HG03135 (cell line): ENCODE results near the gene LARGE1.

Source experiments
- ATAC-seq: cut with Tn5 transposase; IDR thresholded peaks from one replicate; pipeline ENCODE4 v1.9.1; 2021; ENCODE audit warnings: mild to moderate bottlenecking, moderate library complexity; ENCODE audit not compliant: unreplicated experiment

Gene LARGE1

DNA sequence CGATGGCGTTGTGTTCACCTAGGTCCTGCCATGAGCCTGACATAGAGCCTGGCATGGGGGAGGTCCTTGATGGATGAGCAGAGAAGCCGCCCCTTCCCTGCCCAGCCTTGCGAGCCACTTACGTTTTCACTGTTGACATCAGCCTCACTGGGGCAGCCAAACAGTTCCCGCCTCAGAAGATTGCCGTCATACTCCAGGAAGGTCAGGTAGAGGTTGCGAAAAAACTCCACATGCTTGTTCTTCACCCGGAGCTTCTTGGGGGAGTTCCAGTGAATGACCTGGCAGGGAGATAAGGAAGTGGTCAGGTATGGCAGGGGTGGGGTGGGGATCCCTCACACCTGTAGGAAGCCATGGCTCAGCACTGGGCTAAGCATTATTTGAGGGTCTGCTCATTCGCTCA is 582.8 kb downstream of the LARGE1 start:
- no peak for ATAC-seq

DNA sequence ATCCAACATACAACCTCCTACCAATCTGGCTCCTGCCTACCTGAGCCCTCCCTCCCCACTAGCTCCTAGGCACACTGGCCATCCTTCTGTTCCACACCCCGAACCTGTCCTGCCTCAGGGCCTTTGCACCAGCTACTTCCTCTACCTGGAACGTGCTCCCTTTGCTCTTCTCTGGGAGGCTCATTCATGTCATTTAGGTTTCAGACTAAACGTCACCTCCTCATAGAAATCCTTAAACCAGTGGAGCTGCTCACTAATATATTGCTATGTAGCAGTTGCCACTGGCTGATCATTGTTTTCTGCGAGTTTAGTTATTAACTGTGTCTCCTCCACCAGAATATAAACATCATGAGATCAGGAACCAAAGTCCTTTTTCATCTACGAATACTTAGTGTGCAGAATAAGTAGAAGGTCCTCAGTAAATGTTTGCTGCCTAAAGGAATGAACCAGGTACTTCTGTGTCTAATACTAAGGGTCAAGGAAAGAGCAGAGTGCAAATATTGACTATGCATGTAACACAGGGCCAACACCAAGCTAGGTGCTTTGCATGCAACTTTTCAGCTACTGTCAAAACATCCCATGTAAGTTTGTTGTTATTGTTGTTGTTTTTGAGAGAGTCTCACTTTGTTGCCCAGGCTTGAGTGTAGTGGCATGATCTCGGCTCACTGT is 584.5 kb downstream of the LARGE1 start:
- ATAC-seq = no peak

DNA sequence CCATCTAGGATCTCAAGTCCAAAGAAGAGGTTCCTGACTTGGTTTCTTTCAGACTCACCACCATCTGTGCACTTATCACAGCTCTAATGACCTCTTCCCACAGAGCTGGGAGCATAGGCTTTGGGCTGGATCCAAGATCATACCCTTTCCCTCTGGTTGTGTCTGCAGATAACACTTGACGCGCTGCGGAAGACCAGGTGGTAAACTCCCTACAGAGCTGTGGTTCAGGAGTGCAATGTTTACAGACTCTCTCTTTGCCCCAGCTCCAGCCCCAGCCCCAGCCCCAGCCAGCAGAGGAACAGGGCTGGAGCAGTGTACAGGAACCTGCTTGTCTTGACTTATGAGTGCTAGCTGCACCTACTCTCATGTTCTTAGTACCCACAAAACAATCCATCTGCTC is 587.7 kb downstream of the LARGE1 start:
- ATAC-seq = no peak

DNA sequence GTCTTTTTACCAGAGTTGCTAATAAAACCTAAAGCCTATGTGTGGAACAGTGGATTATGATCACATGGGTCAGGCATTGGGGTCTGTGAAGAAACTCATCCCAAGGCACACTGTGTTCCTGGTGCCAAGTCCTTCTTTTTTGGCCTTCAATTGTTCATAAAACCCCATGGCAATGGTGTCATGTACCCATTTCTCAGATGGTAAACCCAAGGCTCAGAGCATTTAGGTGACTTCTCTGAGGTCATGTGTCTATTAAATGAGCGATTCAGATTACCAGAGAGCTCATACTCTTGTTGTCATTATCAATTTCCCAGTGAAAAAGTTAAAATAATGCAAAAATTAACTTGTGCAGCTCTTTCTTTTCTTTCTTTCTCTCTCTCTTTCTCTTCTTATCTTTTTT is 589.3 kb downstream of the LARGE1 start:
- no peak for ATAC-seq

DNA sequence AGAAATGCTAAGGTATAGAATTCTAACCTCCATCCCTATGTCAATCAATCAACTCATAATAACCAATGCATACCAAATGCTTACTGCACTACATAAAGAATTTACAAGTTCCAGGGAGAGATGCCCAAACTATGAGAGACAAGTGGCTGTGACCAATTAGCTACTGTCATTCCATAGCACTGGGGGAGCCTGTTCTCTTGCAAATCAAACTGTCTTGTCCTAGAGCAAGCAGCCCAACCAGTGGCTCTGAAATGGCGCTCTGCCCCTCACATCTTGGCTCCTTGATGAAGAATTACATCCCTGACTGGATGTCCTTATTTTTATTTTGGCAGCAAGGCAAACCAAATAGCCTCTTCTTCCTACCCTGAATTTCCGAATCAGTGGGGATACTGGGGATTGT is 589.7 kb downstream of the LARGE1 start:
- ATAC-seq = no peak

DNA sequence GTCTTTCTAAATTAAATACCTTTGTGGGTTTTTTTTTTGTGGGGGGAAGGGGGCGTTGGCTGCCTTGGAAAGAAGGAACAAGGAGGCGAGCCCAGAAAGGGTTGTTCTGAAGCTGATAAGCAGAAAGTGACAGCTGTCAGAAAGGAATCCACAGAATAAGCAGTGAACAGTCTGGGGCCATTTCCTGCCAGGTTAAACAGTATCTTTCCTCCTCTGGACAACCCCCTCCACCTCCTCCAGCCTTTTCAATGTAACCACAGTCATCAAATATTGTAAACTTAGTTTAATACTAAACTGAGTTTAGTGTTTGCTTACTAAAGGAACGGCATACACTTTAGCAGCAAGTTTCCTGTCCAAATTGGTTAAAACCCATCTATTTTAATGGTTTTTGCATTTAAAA is 590.9 kb downstream of the LARGE1 start:
- no peak for ATAC-seq

DNA sequence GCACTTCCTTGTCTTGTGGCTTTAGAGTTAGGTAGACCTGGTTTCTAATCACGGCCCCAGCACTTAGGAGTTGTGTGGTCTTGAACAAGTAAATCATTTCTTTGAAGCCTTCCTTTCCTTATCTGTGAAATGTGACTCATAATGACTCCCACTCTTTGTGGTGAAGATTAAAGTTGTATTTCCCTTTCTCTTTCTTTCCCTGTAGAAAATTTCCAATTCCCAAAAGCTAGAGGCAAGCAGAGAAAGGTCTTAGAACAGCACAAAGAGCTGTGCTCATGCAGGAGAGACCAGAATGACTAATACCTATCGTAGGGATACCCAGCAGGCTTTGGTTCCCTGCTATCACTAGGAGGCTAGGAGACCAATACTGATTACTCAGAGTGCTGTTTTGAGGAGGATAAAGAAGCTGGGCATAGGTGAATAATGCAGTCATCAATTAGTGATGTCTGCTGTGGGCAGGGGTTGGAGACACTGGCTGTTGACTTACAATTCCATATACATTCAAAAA is 591.4 kb downstream of the LARGE1 start:
- no peak for ATAC-seq

DNA sequence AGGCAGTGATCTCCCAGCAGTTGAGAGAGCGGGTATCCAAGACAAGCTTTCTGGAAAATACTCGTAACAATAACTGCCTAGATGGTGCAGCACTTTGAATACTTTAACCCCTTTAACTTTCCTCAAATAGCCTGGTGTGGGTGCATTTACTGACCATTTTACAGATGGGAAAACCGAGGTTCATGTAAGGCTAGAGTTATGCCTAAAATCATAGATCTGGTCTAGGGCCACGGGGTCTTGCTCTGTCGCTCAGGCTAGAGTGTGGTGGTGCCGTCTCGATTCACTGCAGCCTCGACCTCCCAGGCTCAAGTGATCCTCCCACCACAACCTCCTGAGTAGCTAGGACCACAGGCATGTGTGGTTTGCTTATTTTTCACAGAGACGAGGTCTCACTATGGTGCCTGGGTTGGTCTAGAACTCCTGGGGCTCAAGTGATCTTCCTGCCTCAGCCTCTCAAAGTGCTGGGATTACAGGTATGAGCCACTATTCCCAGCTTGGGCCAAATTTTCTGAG is 592.9 kb downstream of the LARGE1 start:
- ATAC-seq = no peak

DNA sequence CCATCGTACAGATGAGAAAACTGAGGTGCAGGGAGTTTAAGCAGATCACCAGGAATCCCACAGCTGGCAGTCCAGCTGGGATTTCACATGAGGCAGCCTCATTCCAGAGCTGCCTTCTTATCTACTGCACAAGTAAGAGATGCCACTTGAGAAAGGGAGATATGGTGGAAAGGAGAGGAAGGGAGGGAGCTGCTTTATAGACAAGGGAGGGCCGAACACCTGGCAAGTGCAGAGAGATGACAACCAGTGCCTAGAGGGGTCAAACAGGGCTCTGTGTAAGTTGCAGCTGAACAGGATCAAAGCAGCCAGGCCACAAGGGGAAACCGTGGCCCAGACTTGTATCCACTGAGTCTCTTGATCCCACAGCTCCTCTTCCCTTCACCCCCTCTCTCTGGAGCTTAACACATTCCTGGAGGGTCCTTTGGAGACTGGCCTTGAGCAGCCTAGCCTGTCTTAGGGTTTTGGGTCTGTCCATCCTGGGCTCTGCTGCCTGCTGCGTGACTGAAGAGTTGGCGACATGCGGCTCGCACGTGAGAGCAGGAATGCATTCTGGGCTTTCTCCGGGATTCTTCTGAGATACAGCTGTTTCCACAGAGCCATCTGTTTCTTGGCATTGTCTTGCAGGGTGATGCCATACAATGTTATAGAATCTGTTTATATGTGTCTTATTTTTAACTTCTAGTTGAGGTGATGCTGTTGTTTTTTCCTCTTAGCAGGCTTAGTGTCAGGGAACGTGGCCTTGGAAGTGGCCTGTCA is 593.6 kb downstream of the LARGE1 start:
- ATAC-seq = no peak

DNA sequence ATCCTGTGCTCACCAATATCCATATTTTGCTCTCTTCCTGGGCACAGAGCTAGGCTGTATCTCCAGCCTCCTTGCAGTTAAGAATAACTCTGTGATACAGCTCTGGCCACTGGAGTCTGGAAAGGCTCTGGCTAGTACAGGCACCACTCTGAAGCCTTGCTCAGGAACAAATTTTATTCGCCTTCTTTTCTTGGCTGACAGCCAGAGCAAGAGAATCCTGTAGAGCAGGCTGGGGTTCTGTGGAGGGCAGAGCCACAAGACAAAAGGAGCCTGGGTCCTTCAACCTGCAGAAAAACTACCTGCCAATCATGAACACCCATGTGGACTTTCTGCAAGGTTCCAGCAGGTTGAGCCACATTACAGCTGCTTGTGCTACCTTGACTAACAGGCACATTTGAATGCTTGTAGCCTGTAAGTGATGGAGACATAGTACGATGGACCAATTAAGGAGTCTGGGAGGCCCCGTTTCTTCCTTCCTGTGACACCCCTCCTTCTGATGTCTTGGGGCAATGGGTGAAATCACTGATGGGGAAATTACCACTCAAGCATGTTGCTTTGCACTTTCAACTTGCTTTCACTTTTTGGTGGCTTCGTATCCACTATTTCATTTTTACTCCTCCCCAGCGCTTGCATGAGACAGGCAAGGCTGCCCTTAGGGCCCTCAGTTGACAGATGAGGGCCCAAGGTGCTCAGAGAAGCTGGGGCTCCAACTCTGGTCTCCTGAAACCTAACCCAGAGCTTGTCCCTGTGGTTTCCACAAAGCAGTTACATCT is 594.9 kb downstream of the LARGE1 start:
- ATAC-seq = no peak

DNA sequence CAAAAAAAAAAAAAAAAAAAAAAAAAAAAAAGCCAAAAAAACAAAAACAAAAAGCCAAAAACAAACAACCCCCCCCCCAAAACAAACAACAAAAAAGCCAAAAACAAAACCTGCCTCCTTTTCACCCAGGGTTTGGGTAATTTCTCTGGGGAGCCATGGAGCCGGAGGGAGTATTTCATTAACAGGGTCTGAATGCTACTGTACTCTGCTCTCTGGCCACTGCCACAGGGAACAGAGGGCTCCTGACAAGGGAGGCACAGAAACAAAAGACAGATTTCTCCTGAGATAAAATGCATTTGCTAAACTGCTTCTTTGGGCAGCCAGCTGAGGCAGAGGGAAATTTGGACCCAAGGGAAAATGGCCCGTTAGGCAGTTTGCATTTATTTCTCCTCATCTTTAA is 596.0 kb downstream of the LARGE1 start:
- ATAC-seq = no peak

DNA sequence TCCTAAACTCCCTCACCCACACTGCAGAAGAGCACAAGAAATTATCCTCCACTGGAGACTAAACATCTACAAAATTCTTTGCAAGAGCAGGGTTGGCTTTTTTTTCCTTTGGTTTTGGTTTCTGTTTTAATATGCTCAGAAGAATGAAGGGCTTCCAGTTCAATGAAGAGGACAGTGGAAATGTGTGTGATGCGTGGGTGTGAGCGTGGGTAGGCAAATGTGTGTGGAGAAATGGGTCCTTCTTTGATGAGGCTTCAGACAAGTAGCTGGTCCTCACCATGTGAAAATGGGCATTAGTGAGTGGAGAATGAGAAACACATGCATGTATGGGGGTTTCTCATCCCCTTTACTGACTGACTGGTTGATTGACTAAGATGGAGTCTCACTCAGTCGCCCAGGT is 598.8 kb downstream of the LARGE1 start:
- no peak for ATAC-seq

DNA sequence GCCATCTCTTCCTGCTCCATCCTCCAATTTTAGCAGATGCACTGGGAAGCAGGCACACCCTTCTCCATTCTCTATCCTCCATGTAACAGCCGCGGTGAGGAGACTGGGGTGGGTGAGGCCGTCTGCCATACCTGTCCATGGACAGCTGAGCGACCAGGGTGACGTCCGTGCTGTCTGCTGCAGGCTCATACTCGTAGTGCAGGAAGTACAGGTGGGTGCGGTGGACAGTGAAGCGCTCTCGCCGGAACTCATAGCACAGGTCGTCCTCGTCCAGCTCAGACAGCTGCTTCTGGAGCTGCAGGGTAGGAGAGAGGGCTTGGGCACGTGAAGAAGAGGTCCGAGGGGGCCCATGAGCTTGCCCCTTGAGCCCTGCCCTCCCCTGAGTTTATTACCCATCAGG is 604.3 kb downstream of the LARGE1 start:
- ATAC-seq = no peak

DNA sequence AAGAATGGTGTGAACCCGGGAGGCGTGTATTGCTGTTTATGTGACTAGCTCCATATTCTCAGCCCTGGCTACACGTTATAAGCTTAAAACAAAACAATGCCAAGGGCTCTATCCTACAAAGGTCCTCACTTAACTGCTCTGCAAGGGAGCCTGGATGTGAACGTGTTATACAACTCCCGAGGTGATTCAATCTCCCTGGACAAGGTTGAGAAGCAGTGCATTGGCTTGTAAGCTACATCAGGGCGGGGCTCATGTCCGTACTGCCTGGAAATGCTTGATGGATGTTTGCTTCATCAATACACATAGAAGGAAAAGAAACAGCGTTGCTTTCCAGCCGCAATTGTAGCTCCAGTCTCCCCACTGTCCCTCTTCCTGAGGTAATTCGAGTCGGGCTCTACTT is 605.2 kb downstream of the LARGE1 start:
- no peak for ATAC-seq

DNA sequence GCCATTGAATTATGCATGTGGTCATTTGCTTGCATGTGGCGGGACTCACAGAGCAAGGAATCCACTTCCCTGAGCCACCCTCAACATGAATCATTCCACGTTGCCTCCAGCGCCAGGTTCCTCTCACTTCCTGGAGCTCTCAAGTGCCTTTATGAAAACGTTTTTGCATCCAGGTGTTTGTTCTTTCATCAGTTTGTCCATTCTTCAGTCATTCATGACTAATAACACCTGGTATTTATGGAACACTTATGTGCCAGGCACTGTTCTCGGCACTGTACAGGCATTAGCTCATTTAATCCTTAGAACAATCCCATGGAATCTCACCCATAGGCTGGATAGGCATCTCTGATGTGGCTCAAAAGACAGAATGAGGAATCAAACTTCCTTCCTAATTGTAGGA is 606.0 kb downstream of the LARGE1 start:
- ATAC-seq = no peak

DNA sequence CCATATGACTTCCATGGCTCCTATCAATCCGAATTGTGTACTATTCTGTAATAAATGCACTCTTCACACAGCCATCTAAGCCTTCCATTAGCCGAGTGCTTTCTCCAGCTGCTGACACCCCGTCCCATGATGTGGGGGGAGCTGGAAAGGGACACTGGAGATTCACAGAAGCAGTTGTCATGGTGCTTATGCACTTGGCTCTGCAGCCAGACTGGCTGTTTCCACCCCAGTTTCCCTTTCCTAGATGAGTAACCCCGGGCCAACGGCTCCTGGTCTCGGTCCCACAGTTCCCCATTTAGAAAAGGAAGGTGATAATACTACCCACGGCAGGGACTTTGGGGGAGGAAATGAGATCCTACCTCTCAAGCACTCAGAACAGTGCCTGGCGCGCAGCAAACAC is 617.2 kb downstream of the LARGE1 start:
- no peak for ATAC-seq

DNA sequence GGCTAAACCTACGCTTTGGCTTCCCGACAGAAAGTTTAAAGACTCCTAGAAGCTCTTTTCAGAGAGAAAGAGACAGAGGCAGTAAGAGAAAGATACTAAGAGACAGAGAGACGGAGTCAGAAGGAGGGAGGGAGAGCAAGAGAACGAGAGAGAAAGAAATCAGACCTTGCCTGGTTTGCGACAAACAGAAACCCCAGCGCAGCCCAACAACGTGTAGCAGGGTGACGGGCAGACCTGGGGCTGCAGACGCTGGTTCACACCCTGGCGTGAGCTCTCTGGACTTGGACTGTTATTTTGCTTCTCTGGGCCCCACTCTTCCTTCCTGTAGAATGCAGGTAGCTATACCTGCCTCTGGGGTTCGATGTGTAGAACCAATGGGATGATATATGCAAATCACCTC is 617.7 kb downstream of the LARGE1 start:
- no peak for ATAC-seq

DNA sequence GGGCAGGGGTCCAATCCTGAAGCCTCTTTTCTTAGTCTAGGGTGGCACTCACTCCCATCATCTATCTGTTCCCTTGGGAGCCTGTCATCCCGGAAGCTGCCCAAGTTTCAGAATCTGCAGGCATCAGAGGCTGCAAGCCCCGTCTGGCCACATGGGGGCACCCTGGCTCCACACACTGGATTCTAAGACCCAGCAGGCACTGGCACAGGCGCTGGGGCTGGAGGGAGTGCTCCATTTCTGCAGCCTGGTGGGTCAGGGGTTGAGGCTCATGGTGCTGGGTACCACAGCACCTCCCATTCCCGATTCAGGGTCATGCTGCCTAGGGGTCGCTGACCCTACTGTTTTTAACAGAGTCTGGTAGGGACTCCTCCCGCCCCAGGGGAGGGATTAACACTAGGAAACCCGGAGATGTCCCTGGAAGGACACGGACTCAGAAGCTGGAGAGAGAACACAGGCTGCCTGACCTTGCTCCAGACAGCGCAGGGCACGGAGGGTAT is 618.2 kb downstream of the LARGE1 start:
- no peak for ATAC-seq

DNA sequence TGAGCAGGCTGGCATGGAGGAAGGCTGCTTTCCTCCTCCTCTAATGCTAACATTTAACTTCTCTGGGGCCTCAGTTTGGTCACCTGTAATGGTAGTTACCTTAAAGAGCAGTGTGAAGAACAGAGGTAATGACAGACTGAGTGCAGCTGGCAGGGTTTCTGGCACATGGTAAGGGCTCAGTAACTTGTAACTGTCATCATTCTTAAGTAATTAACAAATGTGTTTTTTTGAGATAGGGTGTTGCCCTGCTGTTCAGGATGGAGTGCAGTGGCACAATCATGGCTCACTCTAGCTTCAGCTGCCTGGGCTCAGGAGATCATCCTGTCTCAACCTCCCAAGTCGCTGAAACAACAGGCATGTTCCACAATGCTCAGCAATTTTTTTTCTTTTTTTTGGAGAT is 620.1 kb downstream of the LARGE1 start:
- no peak for ATAC-seq

DNA sequence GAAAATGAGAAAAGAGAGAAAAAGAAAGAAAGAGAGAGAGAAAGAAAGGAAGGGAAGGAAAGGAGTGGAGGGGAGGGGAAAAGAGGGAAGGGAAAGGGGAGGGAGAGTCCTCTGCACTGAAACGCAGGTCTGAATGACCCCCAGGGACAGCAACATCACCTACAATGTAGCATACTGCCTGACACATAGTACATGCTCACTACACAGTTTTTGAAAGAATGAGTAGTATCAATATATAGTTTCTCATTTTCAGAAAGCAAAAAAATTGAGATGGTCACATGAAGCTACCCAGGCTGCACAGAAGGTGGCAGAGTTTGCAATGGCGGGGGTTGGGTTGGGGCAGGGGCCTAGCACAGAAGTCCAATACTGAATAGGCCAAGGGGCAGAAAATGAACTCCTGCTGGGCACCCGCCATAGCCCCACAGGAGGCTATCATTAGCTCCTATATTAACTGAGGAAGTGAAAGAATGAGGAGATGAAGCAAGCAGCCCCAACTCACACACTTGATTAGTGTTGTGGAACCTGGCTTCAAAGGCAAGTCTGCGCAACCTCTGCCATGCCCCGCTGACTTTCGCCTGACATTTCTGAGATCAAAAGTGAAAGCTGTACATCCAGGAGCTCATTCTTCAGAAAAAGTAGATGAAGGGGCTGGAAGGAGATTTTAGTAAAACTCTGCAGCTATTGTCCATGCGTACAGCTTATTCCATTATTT is 620.9 kb downstream of the LARGE1 start:
- ATAC-seq = peak; percentile 89

DNA sequence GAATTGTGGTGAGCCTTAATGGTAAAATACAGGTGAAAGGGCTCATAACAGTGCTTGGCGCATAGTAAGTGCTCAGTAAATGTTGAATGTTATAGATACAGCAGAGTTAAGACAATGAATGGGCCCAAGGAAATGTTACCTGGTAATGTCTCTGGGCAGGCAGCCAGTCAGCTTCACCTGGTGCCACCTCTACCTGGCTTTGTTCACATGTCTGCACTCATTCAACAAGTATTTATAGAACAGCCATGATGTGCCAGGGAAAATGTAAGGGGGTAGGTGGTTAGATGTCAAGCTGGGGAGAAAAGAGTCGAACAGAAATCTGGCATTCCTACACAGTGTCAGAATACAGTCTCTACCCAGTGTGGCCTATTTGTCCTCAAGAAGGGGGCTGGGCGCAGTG is 623.3 kb downstream of the LARGE1 start:
- no peak for ATAC-seq
